ENCODE measurements around the gene RIMBP3C.
"Not testable (repeated sequence)": the region's sequence is repeated elsewhere in the genome, so short reads cannot be mapped to it uniquely, and the experiment has no call there.

RIMBP3C gene

DNA sequence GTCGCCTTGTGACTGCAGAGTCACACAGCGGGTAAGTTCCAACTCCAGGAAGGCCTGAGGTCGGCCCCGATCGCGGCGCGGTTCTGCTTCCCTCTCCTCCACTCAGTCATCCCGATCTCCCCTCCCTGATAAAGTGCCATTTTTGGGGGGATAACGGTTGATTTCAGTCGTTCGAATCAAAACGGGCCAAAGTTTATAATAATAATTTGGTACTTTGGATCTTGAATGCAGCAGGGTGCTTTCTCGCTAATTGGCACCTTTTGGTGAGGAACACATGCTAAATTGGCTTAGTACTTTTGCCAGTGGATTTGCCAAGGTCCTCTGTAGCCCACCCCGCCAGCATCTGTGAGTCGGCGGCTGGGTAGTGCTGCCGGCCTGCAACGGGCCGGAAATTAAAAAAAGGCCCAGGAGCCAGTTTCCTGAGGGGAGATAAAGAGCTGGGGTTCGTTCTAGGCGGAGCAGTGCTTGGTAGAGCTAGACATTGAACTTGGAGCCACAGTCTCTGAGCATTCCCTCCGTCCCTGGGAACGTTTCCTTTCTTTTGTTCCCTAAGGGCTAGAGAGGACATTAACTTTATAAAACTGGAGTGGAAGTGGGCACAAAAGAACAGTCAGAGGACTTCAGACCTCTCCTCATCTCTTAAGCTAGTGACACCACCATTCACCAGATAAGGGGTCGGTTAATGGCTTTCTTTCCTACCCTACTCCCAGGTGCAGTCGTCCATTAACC is 17.2 kb upstream of the RIMBP3C start:
- TF ChIP-seq, protein P1, sequence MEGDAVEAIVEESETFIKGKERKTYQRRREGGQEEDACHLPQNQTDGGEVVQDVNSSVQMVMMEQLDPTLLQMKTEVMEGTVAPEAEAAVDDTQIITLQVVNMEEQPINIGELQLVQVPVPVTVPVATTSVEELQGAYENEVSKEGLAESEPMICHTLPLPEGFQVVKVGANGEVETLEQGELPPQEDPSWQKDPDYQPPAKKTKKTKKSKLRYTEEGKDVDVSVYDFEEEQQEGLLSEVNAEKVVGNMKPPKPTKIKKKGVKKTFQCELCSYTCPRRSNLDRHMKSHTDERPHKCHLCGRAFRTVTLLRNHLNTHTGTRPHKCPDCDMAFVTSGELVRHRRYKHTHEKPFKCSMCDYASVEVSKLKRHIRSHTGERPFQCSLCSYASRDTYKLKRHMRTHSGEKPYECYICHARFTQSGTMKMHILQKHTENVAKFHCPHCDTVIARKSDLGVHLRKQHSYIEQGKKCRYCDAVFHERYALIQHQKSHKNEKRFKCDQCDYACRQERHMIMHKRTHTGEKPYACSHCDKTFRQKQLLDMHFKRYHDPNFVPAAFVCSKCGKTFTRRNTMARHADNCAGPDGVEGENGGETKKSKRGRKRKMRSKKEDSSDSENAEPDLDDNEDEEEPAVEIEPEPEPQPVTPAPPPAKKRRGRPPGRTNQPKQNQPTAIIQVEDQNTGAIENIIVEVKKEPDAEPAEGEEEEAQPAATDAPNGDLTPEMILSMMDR (IDR thresholded peaks at IDR 0.05) = no peak
- peak in 1 of 2 donors; percentile 20 for DNase-seq

DNA sequence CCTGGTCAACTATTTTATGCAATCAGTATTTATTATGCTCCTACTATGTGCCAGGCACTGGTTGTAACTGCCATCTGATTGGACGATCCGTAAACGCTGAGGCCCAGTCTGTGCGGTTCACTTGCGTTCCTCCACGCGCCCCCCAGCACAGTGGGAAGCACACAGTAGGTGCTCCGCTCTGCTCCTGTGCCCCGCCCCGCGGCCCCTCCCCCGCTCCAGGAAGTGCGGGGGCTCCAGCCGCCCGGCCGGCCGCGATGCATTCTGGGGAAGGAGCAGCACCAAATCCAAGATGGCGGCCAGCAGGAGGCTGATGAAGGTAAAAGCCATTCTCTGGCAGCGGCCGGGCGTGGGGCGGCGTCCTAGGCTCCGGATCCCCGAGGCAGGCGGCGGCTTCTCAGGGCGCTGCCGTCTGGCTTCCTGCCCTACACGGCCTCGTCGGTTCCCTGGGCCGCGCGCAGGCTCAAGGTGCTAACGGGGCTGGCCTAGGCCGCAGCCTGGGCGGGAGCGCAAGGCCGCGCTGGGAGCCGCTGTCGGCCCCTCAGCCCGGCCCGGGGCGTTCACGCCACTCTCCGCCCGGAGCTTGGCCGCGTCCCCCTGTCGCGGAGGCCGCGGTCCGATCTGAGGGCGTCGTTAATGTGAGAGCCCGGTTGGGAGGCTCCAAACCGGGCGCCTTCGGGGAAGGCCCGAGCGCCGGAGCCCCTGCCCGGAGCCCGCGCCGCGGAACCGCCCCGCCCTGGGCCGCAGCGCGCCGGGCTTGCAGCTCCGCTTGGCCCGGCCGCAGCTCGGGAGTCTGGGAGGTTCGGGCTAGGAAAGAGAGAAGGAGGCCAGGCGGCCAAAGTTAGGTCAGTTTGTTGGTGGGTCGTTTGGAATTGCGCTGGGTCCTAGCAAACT is 16.4 kb upstream of the RIMBP3C start, which contains the start of gene UBE2L3:
TSS of gene UBE2L3 (plus strand) at position 259 of the 891 bp plus-strand sequence. CDS start at position 290, 31 bp downstream.
- peak; percentile 72 to 89 for DNase-seq
- TF ChIP-seq, protein P1 (IDR thresholded peaks at IDR 0.05) = no peak
- Histone ChIP-seq H3K4me3 (peak within 1 kb of the TSS; percentile 63 to 90), H3K27ac (peak within 1 kb of the TSS; percentile 89 to 95), H3K36me3 (no peaks in the 10 kb centered on the region), H3K27me3 (no peaks in the 10 kb centered on the region), H3K9me3 (no peaks in the 10 kb centered on the region), H3K4me1 (peaks cover 0 to 36% (median 24%) of the 10 kb centered on the region in 4 donors)
- intact Hi-C loops (cut with DNase I; ENCODE audit: low total_unique reads) = no loop called here

More for the DNA sequence above, 17.2 kb upstream of the RIMBP3C start:
- H3K27me3 ChIP-seq = no peaks in the 10 kb centered on the region
- peak overlapping the region; percentile 63 to 90 for H3K4me3 ChIP-seq
- H3K4me1 ChIP-seq = peaks cover 0 to 43% (median 32%) of the 10 kb centered on the region in 4 donors
- no peaks in the 10 kb centered on the region for H3K9me3 ChIP-seq
- peak overlapping the region; percentile 89 to 95 for H3K27ac ChIP-seq
- intact Hi-C loops (cut with DNase I; ENCODE audit: low total_unique reads) = no loop called here
- no peaks in the 10 kb centered on the region for H3K36me3 ChIP-seq

DNA sequence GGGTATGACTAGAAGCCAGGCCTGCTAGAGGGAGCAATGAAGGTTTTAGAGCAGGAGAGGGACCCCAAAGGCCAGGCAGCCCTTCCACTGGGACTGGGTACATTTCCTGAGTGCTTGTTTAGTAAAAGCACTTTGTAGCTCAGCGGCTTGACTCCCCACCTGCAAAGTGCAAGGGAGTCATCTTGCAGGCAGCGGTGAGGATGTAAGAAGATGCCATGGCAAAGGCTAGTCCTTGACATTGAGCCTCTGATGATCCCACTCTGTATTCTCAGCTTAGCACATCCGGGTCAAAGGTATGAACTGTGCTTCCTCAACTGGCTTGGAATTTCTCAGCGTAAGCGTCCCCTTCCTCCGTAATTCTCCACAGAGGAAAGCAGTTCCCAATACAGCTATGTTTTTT is 13.2 kb upstream of the RIMBP3C start:
- H3K4me3 ChIP-seq = no peak overlapping the region
- peaks cover 0 to 13% (median 9%) of the 10 kb centered on the region in 4 donors for H3K4me1 ChIP-seq
- DNase-seq = no peak
- no peaks in the 10 kb centered on the region for H3K36me3 ChIP-seq
- no peaks in the 10 kb centered on the region for H3K27me3 ChIP-seq
- no peak overlapping the region for H3K27ac ChIP-seq
- H3K9me3 ChIP-seq = no peaks in the 10 kb centered on the region
- TF ChIP-seq, protein P1 (IDR thresholded peaks at IDR 0.05) = no peak
- intact Hi-C loops (cut with DNase I; ENCODE audit: low total_unique reads) = no loop called here

DNA sequence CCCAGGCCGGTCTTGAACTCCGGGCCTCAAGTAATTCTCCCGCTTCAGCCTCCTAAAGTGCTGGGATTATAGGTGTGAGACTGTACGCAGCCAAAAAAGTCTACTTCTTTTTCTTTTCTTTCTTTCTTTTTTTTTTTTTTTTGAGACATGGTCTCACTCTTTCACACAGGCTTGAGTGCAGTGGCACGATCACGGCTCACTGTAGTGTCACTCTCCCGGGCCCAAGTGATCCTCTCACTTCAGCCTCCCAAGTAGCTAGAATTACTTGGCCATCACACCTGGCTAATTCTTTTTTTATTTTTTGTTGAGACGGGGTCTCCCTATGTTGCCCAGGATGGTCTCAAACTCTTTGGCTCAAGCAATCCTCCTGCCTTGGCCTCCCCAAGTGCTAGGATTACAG is 12.7 kb upstream of the RIMBP3C start:
- H3K4me1 ChIP-seq = peaks cover 0 to 8% (median 5%) of the 10 kb centered on the region in 4 donors
- TF ChIP-seq, protein P1 (IDR thresholded peaks at IDR 0.05) = no peak
- no peak overlapping the region for H3K4me3 ChIP-seq
- H3K27me3 ChIP-seq = no peaks in the 10 kb centered on the region
- intact Hi-C loops (cut with DNase I; ENCODE audit: low total_unique reads) = no loop called here
- no peak overlapping the region for H3K27ac ChIP-seq
- no peak for DNase-seq
- no peaks in the 10 kb centered on the region for H3K36me3 ChIP-seq
- no peaks in the 10 kb centered on the region for H3K9me3 ChIP-seq

DNA sequence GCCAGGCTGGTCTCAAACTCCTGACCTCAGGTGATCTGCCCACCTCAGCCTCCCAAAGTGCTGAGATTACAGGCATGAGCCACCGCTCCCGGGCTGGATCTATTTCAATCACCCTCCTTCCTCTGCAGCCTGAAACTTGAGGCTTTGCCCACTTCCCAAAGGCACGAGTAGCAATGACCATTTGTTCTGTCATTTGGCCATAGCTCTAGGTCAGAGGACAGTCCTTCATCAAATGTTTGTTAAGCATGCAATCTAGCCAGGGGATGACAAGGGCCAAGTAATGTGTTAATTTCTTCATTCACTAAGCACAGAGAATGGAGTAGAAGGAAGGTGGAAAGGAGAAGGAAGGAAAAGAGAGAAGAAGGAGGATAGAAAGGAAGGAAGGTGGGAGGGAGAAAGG is 9.4 kb upstream of the RIMBP3C start:
- H3K4me1 ChIP-seq; DNase-seq; H3K27ac ChIP-seq; H3K9me3 ChIP-seq; H3K4me3 ChIP-seq; H3K36me3 ChIP-seq; H3K27me3 ChIP-seq; intact Hi-C loops (cut with DNase I; ENCODE audit: low total_unique reads): not testable (repeated sequence)

DNA sequence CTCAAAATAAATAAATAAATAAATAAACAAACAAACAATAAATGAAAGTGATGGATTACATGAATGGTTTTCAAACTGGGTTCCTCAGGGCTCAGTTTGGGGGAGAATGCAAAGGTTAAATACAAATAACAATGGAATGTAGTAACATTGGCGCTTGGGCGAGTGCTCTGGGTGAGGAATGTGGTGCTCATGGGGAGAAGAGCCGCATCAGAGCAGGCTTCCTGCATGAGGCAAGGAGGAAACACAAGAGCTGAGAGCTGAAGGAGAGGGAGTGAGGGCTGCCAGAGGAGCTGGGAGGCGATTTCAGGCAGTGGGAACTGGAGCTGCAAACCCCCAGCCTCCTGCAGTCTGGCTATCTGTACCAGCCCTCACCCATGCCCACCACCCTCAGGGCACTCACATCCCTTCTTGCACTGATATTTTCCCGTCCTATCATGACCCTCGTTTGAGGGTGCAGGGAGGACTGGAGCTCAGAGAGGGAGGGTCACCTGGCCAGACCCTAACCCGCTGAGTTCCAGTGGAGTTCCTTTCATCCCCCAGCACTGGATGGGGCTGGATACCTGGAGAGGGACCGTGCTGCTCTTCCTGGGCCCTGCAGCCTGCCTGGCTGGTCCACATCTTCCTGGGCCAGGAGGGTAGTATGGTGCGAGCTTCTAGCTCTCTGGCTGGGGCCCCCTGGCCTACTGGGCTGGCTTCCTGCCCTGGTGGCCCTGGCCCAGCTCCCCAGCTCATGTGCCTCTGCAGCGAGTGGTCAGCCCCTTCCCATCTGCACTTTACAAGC is 8.3 kb upstream of the RIMBP3C start:
- not testable (repeated sequence) for H3K4me3 ChIP-seq

DNA sequence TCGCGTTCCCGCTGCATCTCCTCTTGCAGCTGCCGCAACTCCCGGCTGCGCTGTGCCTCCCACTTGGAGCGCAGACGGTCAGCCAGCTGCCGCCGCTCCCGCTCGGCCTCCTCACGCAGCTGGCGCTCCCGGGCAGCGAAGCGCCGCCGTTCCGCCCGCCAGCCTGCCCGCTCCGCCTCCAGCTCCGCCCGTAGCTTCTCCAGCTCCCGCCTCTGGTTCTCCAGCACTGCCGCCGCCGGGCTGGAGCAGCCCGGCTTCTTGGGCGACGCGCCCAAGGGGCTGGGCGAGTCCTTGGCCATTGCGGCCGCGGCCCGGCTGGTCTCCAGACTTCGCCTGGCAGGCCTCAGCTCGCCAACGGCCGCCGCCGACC is 598 bp downstream of the RIMBP3C start:
- H3K27ac ChIP-seq; H3K9me3 ChIP-seq; intact Hi-C loops (cut with DNase I; ENCODE audit: low total_unique reads); H3K27me3 ChIP-seq; H3K4me3 ChIP-seq; DNase-seq; H3K4me1 ChIP-seq; H3K36me3 ChIP-seq: not testable (repeated sequence)

More for the DNA sequence above, 8.3 kb upstream of the RIMBP3C start:
- H3K27ac ChIP-seq; intact Hi-C loops (cut with DNase I; ENCODE audit: low total_unique reads); H3K9me3 ChIP-seq; H3K4me1 ChIP-seq; DNase-seq; H3K27me3 ChIP-seq; H3K36me3 ChIP-seq: not testable (repeated sequence)

DNA sequence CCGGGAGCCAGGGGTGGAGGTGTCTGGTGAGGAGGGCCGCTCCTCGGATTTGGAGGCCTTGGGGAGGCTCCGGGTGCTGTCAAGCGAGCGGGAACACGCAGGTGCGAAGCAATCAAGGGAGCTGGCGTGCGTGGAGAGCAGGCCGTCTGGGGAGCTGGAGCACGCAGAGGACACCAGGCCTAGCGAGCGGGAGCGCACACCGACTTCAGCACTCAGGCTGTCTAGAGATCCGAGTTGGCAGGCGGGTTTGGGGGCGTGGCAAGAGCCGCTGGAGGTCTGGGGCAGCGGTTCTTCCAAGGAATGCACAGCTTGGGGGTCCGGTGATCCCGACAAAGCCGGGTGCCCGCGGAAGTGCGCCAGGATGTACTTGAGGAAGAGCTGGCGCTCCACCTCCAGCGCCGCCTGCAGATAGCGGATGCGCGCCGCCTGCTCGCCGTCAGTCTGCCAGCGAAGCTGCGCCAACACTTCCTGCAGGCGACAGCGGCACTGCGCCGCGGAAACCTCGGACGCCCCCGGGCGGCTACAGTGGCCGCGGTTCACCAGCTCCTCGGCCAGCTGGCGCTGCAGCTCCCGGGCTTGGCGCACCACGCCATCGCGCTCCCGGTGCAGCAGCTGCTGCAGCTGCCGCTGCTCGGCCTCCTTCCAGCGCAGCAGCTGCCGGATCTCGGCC is 1.1 kb downstream of the RIMBP3C start:
- intact Hi-C loops (cut with DNase I; ENCODE audit: low total_unique reads); H3K27ac ChIP-seq; DNase-seq; H3K9me3 ChIP-seq; H3K4me1 ChIP-seq; H3K4me3 ChIP-seq; H3K27me3 ChIP-seq; H3K36me3 ChIP-seq: not testable (repeated sequence)

DNA sequence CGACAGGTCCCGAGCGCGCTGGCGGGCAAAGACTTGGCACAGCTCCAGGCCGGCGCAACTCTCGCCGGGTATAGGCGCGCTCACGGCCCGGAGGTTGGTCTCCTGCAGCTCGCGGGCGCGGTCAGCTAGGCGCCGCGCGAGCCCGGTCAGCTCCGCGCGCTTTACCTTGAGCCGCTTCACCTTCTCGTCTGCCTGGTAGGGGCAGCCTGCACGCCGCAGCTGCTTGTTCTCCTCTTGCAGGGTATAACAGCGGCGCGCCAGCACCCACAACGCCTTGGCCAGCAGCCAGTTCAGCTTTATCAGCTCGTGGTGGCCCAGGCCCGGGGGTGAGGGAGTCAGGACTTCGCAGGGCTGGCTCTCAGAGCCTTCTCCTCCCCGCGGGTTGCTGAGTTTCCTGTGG is 1.7 kb downstream of the RIMBP3C start:
- H3K27me3 ChIP-seq; H3K36me3 ChIP-seq; H3K4me1 ChIP-seq; H3K27ac ChIP-seq; DNase-seq; intact Hi-C loops (cut with DNase I; ENCODE audit: low total_unique reads); H3K4me3 ChIP-seq; H3K9me3 ChIP-seq: not testable (repeated sequence)

Measured in tibial artery (tissue), 4 donors.